Neural cell (in vitro differentiated cells): ENCODE results near the gene FANCI. TPM values are rescaled to one million over a fixed set of nuclear protein-coding genes. Genes with fewer than 3 reads are reported as not detected.

Source experiments
- H2AFZ ChIP-seq: fragments of 200-600, 300-800 bp; sonication (generic), shearing (Covaris generic); 2 replicates; pipeline ENCODE4 v1.6.0; 2014; ENCODE audit warnings: low read depth, mild to moderate bottlenecking, antibody characterized with exemption, low read length, moderate library complexity
- H3F3A ChIP-seq: fragments of 200-600 bp; shearing (Covaris generic); 2 replicates; pipeline ENCODE4 v1.6.1; 2016; ENCODE audit warnings: mild to moderate bottlenecking, moderate library complexity, mixed read lengths, antibody characterized with exemption, low read length; ENCODE audit not compliant: insufficient read depth, poor library complexity, severe bottlenecking
- H3K27ac ChIP-seq: fragments of 200-600, 300-800 bp; sonication (generic), shearing (Covaris generic); 2 replicates; pipeline ENCODE4 v1.5.1; 2014; ENCODE audit warnings: mild to moderate bottlenecking, low read length, moderate library complexity
- H3K27me3 ChIP-seq: fragments of 300-800, 200-600 bp; sonication (generic), shearing (Covaris generic); 2 replicates; pipeline ENCODE4 v1.6.0; 2014; ENCODE audit warnings: mild to moderate bottlenecking, low read depth, low read length, moderate library complexity; ENCODE audit not compliant: insufficient read depth
- H3K36me3 ChIP-seq: fragments of 300-800, 200-600 bp; sonication (generic), shearing (Covaris generic); 2 replicates; pipeline ENCODE4 v1.5.1; 2014; ENCODE audit warnings: mild to moderate bottlenecking, antibody characterized with exemption, low read length, moderate library complexity; ENCODE audit not compliant: insufficient read depth
- H3K4me2 ChIP-seq: fragments of 300-800, 200-600 bp; sonication (generic), shearing (Covaris generic); 2 replicates; pipeline ENCODE4 v1.6.0; 2014; ENCODE audit warnings: mild to moderate bottlenecking, low read length
- H3K4me3 ChIP-seq: fragments of 300-800, 200-600 bp; sonication (generic), shearing (Covaris generic); 2 replicates; pipeline ENCODE4 v1.5.1; 2014; ENCODE audit warnings: mild to moderate bottlenecking, low read length, moderate library complexity
- H3K79me2 ChIP-seq: fragments of 200-600 bp; shearing (Covaris generic); replicated peaks from 2 replicates; pipeline ENCODE4 v1.6.0; 2014; ENCODE audit warnings: mild to moderate bottlenecking, low read length, moderate library complexity; ENCODE audit not compliant: insufficient read depth
- H3K9ac ChIP-seq: fragments of 300-800, 200-600 bp; sonication (generic), shearing (Covaris generic); 2 replicates; pipeline ENCODE4 v1.6.1; 2016; ENCODE audit warnings: mild to moderate bottlenecking, low read length, mixed read lengths
- H3K9me2 ChIP-seq: fragments of 200-600 bp; shearing (Covaris generic); 2 replicates; pipeline ENCODE4 v1.6.1; 2016; ENCODE audit warnings: mild to moderate bottlenecking, low read length, mixed read lengths; ENCODE audit not compliant: insufficient read depth
- H3K9me3 ChIP-seq: fragments of 200-600, 300-800 bp; sonication (generic), shearing (Covaris generic); 2 replicates; pipeline ENCODE4 v1.6.1; 2016; ENCODE audit warnings: mild to moderate bottlenecking, mixed run types, low read length, moderate library complexity, mixed read lengths
- H4K20me1 ChIP-seq: fragments of 200-600 bp; shearing (Covaris generic); 2 replicates; pipeline ENCODE4 v1.6.1; 2016; ENCODE audit warnings: mild to moderate bottlenecking, mixed run types; ENCODE audit not compliant: insufficient read depth
- CTCF ChIP-seq: fragments of 450-650 bp; IDR thresholded peaks from 2 replicates; pipeline ENCODE4 v1.5.1; 2014; ENCODE audit warnings: antibody characterized with exemption, mild to moderate bottlenecking, moderate library complexity; ENCODE audit not compliant: poor library complexity, severe bottlenecking
- EP300 ChIP-seq: fragments of 450-650 bp; conservative IDR thresholded peaks from 2 replicates; pipeline ENCODE4 v1.6.1; 2014; ENCODE audit warnings: antibody characterized with exemption, mild to moderate bottlenecking, moderate library complexity; ENCODE audit not compliant: poor library complexity, severe bottlenecking
- EZH2 ChIP-seq: fragments of 200-600, 300-800 bp; shearing (Covaris generic), sonication (generic); IDR thresholded peaks from 2 replicates; pipeline ENCODE4 v1.6.1; 2014; ENCODE audit warnings: antibody characterized with exemption, low read length, borderline replicate concordance, mild to moderate bottlenecking; ENCODE audit not compliant: insufficient read depth, poor library complexity, severe bottlenecking
- MXI1 ChIP-seq: fragments of 450-650 bp; conservative IDR thresholded peaks from 2 replicates; pipeline ENCODE4 v1.6.1; 2014; ENCODE audit warnings: antibody characterized with exemption, mild to moderate bottlenecking; ENCODE audit not compliant: poor library complexity, severe bottlenecking
- POLR2AphosphoS5 ChIP-seq: IDR thresholded peaks from 2 replicates; pipeline ENCODE4 v1.6.1; 2012
- RAD21 ChIP-seq: fragments of 450-650 bp; conservative IDR thresholded peaks from 2 replicates; pipeline ENCODE4 v1.6.1; 2014; ENCODE audit warnings: antibody characterized with exemption, mild to moderate bottlenecking, moderate library complexity
- REST ChIP-seq: IDR thresholded peaks from 2 replicates; pipeline ENCODE4 v1.6.1; 2012; ENCODE audit warnings: borderline replicate concordance
- SMC3 ChIP-seq: fragments of 450-650 bp; conservative IDR thresholded peaks from 2 replicates; pipeline ENCODE4 v1.6.1; 2014; ENCODE audit warnings: antibody characterized with exemption, mild to moderate bottlenecking, moderate library complexity; ENCODE audit not compliant: poor library complexity
- TAF1 ChIP-seq: IDR thresholded peaks from 2 replicates; pipeline ENCODE4 v1.6.1; 2012; ENCODE audit warnings: low read depth
- polyA plus RNA-seq: library from polyadenylated mRNA; depleted of rRNA; stranded (reverse); fragments of >200 nt; gene quantifications from 2 replicates; pipeline ENCODE4 v1.2.3, GENCODE V29; 2014

The FANCI gene
- polyA plus RNA-seq, 1 donor from 2014 or later: 5.4 TPM

- H2AFZ ChIP-seq: peak overlapping the region; percentile 73
- peak overlapping the region; percentile 92 for H3K9ac ChIP-seq
- no peaks in the 10 kb centered on the region for H3K9me3 ChIP-seq
- H3K79me2 ChIP-seq: peaks cover 45% of the 10 kb centered on the region
- no peaks in the 10 kb centered on the region for H3K36me3 ChIP-seq
- peaks cover 6% of the 10 kb centered on the region for H3F3A ChIP-seq
- no peaks in the 10 kb centered on the region for H3K9me2 ChIP-seq
- H3K4me3 ChIP-seq: peak overlapping the region; percentile 93
- no peaks in the 10 kb centered on the region for H4K20me1 ChIP-seq
- H3K27ac ChIP-seq: peak overlapping the region; percentile 73
- H3K4me2 ChIP-seq: peak overlapping the region; percentile 88
- peaks cover 70% of the 10 kb centered on the region for H3K27me3 ChIP-seq
- TF ChIP-seq CTCF: peak; percentile 13
- TF ChIP-seq RAD21: peak; percentile 36
- TF ChIP-seq POLR2AphosphoS5: peak; percentile 73
- peak; percentile 49 for TF ChIP-seq EP300
- TF ChIP-seq EZH2: no peak
- TF ChIP-seq TAF1: peak; percentile 98
- peak; percentile 72 for TF ChIP-seq MXI1
- TF ChIP-seq SMC3: peak; percentile 22
- peak; percentile 96 for TF ChIP-seq REST
Measured at GRCh38 chr15:89362203-89363101, 118.7 kb downstream of the FANCI start.

- H4K20me1 ChIP-seq: no peaks in the 10 kb centered on the region
- H3K36me3 ChIP-seq: no peaks in the 10 kb centered on the region
- H3K79me2 ChIP-seq: peaks cover 50% of the 10 kb centered on the region
- no peaks in the 10 kb centered on the region for H3K9me3 ChIP-seq
- peak overlapping the region; percentile 9 for H3K4me2 ChIP-seq
- peak overlapping the region; percentile 7 for H3K27ac ChIP-seq
- peak overlapping the region; percentile 92 for H3K9ac ChIP-seq
- H3K4me3 ChIP-seq: peak overlapping the region; percentile 93
- H3K27me3 ChIP-seq: peaks cover 63% of the 10 kb centered on the region
- TF ChIP-seq EP300: no peak
- no peak for TF ChIP-seq TAF1
- TF ChIP-seq EZH2: no peak
- TF ChIP-seq RAD21: no peak
- no peak for TF ChIP-seq SMC3
- no peak for TF ChIP-seq POLR2AphosphoS5
- TF ChIP-seq CTCF: no peak
- TF ChIP-seq MXI1: no peak
- TF ChIP-seq REST: no peak
- H3F3A ChIP-seq: peaks cover 6% of the 10 kb centered on the region
- H2AFZ ChIP-seq: no peak overlapping the region
- no peaks in the 10 kb centered on the region for H3K9me2 ChIP-seq
Measured at GRCh38 chr15:89363133-89363532, 119.4 kb downstream of the FANCI start.
